Gastrocnemius medialis (tissue), 4 donors: ENCODE data around the gene AAK1.

Source experiments
- CTCF ChIP-seq, 5 experiments: fragments of 450-650 bp in 3 of 5; fragments of 200-600 bp in 2 of 5; sonication (generic) in 2 of 5; IDR thresholded peaks in 4 of 5; conservative IDR thresholded peaks in 1 of 5; 1 replicate in 4 of 5; 2 replicates in 1 of 5; pipeline ENCODE4 v1.5.1; 2016 to 2019; ENCODE audit warnings: antibody characterized with exemption in 5 of 5, mild to moderate bottlenecking in 3 of 5, moderate library complexity in 3 of 5
- POLR2A ChIP-seq, 2 donors: fragments of 450-650 bp; IDR thresholded peaks; one replicate each; pipeline ENCODE4 v1.6.1; 2017; ENCODE audit warnings: antibody characterized with exemption in 2 of 2, mild to moderate bottlenecking in 2 of 2, moderate library complexity in 2 of 2

- TF ChIP-seq CTCF (IDR thresholded peaks at IDR 0.05 in 4 of 5, conservative IDR thresholded peaks at IDR 0.05 in 1 of 5) (no peak), POLR2A (IDR thresholded peaks at IDR 0.05) (no peak)
Measured at GRCh38 chr2:69509011-69509749, 134.4 kb downstream of the AAK1 start.
